GM10266 (cell line): Measurements from ENCODE around the gene CACNA1B.

Source experiments
- DNase-seq: peaks from one replicate; pipeline ENCODE4 v3.0.0; 2012; ENCODE audit errors: extremely low spot score
- CTCF ChIP-seq: IDR thresholded peaks from 2 replicates; pipeline ENCODE4 v1.5.1; 2012; ENCODE audit warnings: mild to moderate bottlenecking, low read depth; ENCODE audit not compliant: control insufficient read depth, insufficient read depth; ENCODE audit errors: missing control alignments

CACNA1B gene

GRCh38 chr9:138050472-138051330 lies 173.1 kb downstream of the CACNA1B start:
- no peak for DNase-seq
- TF ChIP-seq CTCF = no peak

GRCh38 chr9:138051586-138052321 lies 174.2 kb downstream of the CACNA1B start:
- DNase-seq = no peak
- no peak for TF ChIP-seq CTCF

GRCh38 chr9:138052322-138052615 lies 174.7 kb downstream of the CACNA1B start:
- no peak for TF ChIP-seq CTCF
- DNase-seq = no peak

- DNase-seq = no peak
- no peak for TF ChIP-seq CTCF
Observed at GRCh38 chr9:138052635-138053320, 175.2 kb downstream of the CACNA1B start.

DNA sequence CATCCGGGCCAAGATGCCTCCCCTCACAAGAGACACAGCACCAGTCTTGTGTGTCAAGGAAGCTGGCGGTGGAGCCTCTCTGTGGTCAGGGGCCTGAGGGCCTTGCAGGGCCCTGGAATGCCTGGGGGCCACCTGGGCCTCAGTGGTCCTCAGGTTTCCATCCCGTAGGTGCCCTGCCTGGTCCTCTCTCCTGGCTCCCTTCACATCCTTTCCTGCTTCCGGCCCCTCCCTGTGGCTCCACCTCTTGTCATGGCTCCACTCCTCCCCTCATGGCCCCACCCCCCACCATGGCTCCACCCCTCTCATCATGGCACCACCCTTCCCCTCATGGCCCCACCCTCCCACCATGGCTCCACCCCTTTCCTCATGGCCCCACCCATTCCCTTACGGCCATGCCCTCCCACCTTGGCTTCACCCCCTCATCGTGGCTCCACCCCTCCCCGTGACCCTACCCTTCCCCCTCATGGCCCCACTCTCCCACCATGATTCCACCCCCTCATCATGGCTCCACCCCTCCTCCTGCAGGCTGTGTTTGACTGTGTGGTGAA lies 175.8 kb downstream of the CACNA1B start:
- no peak for TF ChIP-seq CTCF
- no peak for DNase-seq

DNA sequence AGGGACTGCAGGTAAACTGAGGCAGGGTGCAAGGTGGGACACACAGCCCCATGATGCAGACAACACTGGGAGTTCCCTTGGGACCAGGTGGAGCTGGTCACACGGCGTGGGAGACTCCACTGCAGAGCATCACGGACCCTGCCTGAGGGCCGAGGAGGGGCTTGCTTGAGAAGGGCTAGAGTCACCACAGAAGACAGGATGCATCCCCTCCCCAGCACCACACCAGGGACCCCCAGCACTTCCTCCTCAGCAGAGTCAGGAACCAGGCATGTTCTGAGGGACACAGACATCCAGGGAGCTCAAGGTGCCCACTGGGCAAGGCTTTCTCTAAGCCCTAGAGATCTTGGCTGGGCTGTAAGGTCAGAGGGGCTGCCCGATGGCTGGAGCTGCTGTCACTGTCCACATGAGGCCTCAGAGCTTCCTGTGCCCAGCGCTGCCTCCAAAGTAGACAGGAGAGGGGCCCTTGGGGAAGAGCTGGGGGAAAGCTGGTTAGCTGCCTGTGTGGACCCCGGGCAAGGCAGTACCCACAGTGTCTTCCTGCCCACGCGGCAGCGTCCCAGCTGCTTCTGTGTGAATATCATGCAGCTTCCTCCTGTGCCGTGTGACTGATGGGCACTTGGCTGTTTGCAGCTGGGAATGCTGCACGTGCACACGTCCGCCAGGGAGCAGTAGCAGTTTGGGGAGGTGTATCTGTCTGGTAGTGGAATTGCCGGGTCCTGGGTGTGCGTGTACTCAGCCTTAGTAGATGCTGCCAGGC lies 176.6 kb downstream of the CACNA1B start:
- DNase-seq = no peak
- TF ChIP-seq CTCF = no peak
